ENCODE results near the gene SCUBE3.

The SCUBE3 gene

DNA sequence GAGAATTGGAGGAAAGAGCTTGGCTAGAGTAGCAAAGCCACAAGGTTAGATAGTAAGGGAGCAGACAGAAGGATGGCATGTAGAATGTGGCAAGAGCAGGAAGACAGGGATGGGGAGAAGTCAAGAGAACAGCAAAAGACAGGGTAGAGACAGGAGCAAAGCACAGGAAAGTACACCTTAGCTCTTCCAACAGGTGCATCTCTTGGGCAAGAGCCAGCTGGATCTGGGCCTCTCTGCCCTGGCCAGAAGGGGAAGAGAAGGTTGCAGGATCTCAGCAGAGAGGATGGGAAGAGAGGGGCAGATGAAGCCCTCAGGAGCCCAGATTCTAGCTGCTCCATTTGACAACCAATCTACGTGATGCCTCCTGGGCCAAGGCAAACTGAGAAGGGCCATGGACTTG, 16.7 kb downstream of the SCUBE3 start:
- H3K27me3 ChIP-seq (ENCODE audit: insufficient read depth, low read length) = no peaks in the 10 kb centered on the region
- H3K79me1 ChIP-seq (ENCODE audit: low read length) = no peaks in the 10 kb centered on the region
- H4K12ac ChIP-seq (ENCODE audit: low read depth, low read length) = no peak overlapping the region
- H3K4me2 ChIP-seq (ENCODE audit: low read length) = no peak overlapping the region
- no peak overlapping the region for H2BK120ac ChIP-seq (ENCODE audit: insufficient read depth, low read length, poor library complexity)
- peaks cover 4 to 9% of the 10 kb centered on the region in 2 experiments for H3K36me3 ChIP-seq (ENCODE audit: control insufficient read depth in 1 of 2, insufficient read depth in 2 of 2, low read length in 2 of 2)
- no peak overlapping the region for H3K14ac ChIP-seq (ENCODE audit: low read length)
- H4K8ac ChIP-seq (ENCODE audit: low read depth, low read length) = no peak overlapping the region
- no peak overlapping the region for H4K91ac ChIP-seq (ENCODE audit: low read depth, low read length)
- no peak overlapping the region for H3K18ac ChIP-seq (ENCODE audit: low read length)
- no peak overlapping the region for H2BK12ac ChIP-seq (ENCODE audit: low read length)
- no peak overlapping the region for H3K27ac ChIP-seq (ENCODE audit: low read depth, low read length)
- no CpG with 5 or more reads among the region's 1 CpG for WGBS (ENCODE audit: extremely low coverage, insufficient coverage, insufficient read length)
- no peak overlapping the region for H3K4ac ChIP-seq (ENCODE audit: low read depth, low read length)
- DNase-seq = no peak
- H2AFZ ChIP-seq (ENCODE audit: insufficient read depth, low read length, poor library complexity) = no peak overlapping the region
- no peak overlapping the region for H2BK5ac ChIP-seq (ENCODE audit: low read depth, low read length, poor library complexity)
- H3K9me3 ChIP-seq (ENCODE audit: insufficient read depth, low read depth, low read length) = peaks cover 7% of the 10 kb centered on the region
- H3K9ac ChIP-seq (ENCODE audit: low read length) = no peak overlapping the region
- no peak overlapping the region for H2AK5ac ChIP-seq (ENCODE audit: low read length)
- H3K79me2 ChIP-seq (ENCODE audit: control insufficient read depth, insufficient read depth, low read length, poor library complexity) = no peaks in the 10 kb centered on the region
- H3K23ac ChIP-seq (ENCODE audit: low read length) = no peak overlapping the region
- H3K4me3 ChIP-seq (ENCODE audit: low read depth, low read length) = no peak overlapping the region
- no peaks in the 10 kb centered on the region for H3K4me1 ChIP-seq (ENCODE audit: control insufficient read depth in 1 of 2, insufficient read depth in 2 of 2, low read length in 2 of 2)

GRCh38 chr6:35230950-35231349, 17.2 kb downstream of the SCUBE3 start:
- Histone ChIP-seq H3K23ac (ENCODE audit: low read length) (no peak overlapping the region), H4K91ac (ENCODE audit: low read depth, low read length) (no peak overlapping the region), H2BK12ac (ENCODE audit: low read length) (no peak overlapping the region), H3K36me3 (ENCODE audit: control insufficient read depth in 1 of 2, insufficient read depth in 2 of 2, low read length in 2 of 2) (peaks cover 4 to 9% of the 10 kb centered on the region in 2 experiments), H2BK120ac (ENCODE audit: insufficient read depth, low read length, poor library complexity) (no peak overlapping the region), H2AFZ (ENCODE audit: insufficient read depth, low read length, poor library complexity) (no peak overlapping the region), H3K4me2 (ENCODE audit: low read length) (no peak overlapping the region), H4K12ac (ENCODE audit: low read depth, low read length) (no peak overlapping the region), H3K14ac (ENCODE audit: low read length) (no peak overlapping the region), H3K9ac (ENCODE audit: low read length) (no peak overlapping the region), H3K4me1 (ENCODE audit: control insufficient read depth in 1 of 2, insufficient read depth in 2 of 2, low read length in 2 of 2) (no peaks in the 10 kb centered on the region), H4K8ac (ENCODE audit: low read depth, low read length) (no peak overlapping the region), H2AK5ac (ENCODE audit: low read length) (no peak overlapping the region), H2BK5ac (ENCODE audit: low read depth, low read length, poor library complexity) (no peak overlapping the region), H3K27ac (ENCODE audit: low read depth, low read length) (no peak overlapping the region), H3K79me2 (ENCODE audit: control insufficient read depth, insufficient read depth, low read length, poor library complexity) (no peaks in the 10 kb centered on the region), H3K27me3 (ENCODE audit: insufficient read depth, low read length) (no peaks in the 10 kb centered on the region), H3K79me1 (ENCODE audit: low read length) (no peaks in the 10 kb centered on the region), H3K9me3 (ENCODE audit: insufficient read depth, low read depth, low read length) (peaks cover 7% of the 10 kb centered on the region), H3K4me3 (ENCODE audit: low read depth, low read length) (no peak overlapping the region), H3K18ac (ENCODE audit: low read length) (no peak overlapping the region), H3K4ac (ENCODE audit: low read depth, low read length) (no peak overlapping the region)
- no peak for DNase-seq
- no CpG with 5 or more reads among the region's 1 CpG for WGBS (ENCODE audit: extremely low coverage, insufficient coverage, insufficient read length)

DNA sequence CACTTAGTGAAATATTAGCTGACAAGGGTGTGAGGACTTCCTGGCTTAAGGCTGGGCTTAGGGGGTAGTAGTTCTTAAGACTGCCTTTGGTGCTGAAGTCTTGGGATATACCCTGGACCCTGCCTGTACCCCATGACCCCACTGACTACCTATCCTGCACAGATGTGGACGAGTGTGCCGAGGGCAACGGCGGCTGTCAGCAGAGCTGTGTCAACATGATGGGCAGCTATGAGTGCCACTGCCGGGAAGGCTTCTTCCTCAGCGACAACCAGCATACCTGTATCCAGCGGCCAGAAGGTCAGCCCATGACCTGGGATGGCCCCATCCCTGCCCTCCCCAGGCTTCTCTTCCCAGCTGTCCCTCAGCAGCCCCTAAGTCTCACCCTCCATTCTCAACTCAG, 17.8 kb downstream of the SCUBE3 start:
- H2AK5ac ChIP-seq (ENCODE audit: low read length) = no peak overlapping the region
- H4K91ac ChIP-seq (ENCODE audit: low read depth, low read length) = no peak overlapping the region
- no peaks in the 10 kb centered on the region for H3K27me3 ChIP-seq (ENCODE audit: insufficient read depth, low read length)
- no peaks in the 10 kb centered on the region for H3K4me1 ChIP-seq (ENCODE audit: control insufficient read depth in 1 of 2, insufficient read depth in 2 of 2, low read length in 2 of 2)
- no peak overlapping the region for H4K12ac ChIP-seq (ENCODE audit: low read depth, low read length)
- no peak overlapping the region for H2AFZ ChIP-seq (ENCODE audit: insufficient read depth, low read length, poor library complexity)
- no peaks in the 10 kb centered on the region for H3K79me2 ChIP-seq (ENCODE audit: control insufficient read depth, insufficient read depth, low read length, poor library complexity)
- no peak overlapping the region for H2BK5ac ChIP-seq (ENCODE audit: low read depth, low read length, poor library complexity)
- H3K14ac ChIP-seq (ENCODE audit: low read length) = no peak overlapping the region
- no peak overlapping the region for H3K4ac ChIP-seq (ENCODE audit: low read depth, low read length)
- H3K36me3 ChIP-seq (ENCODE audit: control insufficient read depth in 1 of 2, insufficient read depth in 2 of 2, low read length in 2 of 2) = peaks cover 4 to 9% of the 10 kb centered on the region in 2 experiments
- H3K4me2 ChIP-seq (ENCODE audit: low read length) = no peak overlapping the region
- no peak overlapping the region for H3K9ac ChIP-seq (ENCODE audit: low read length)
- no peak overlapping the region for H3K27ac ChIP-seq (ENCODE audit: low read depth, low read length)
- H2BK120ac ChIP-seq (ENCODE audit: insufficient read depth, low read length, poor library complexity) = no peak overlapping the region
- H3K4me3 ChIP-seq (ENCODE audit: low read depth, low read length) = no peak overlapping the region
- H3K23ac ChIP-seq (ENCODE audit: low read length) = no peak overlapping the region
- no CpG with 5 or more reads among the region's 7 CpGs for WGBS (ENCODE audit: extremely low coverage, insufficient coverage, insufficient read length)
- H4K8ac ChIP-seq (ENCODE audit: low read depth, low read length) = no peak overlapping the region
- H3K79me1 ChIP-seq (ENCODE audit: low read length) = no peaks in the 10 kb centered on the region
- H3K18ac ChIP-seq (ENCODE audit: low read length) = no peak overlapping the region
- peaks cover 7% of the 10 kb centered on the region for H3K9me3 ChIP-seq (ENCODE audit: insufficient read depth, low read depth, low read length)
- H2BK12ac ChIP-seq (ENCODE audit: low read length) = no peak overlapping the region
- DNase-seq = no peak

- H4K12ac ChIP-seq (ENCODE audit: low read depth, low read length) = no peak overlapping the region
- H3K4me1 ChIP-seq (ENCODE audit: control insufficient read depth in 1 of 2, insufficient read depth in 2 of 2, low read length in 2 of 2) = peaks cover 13 to 22% of the 10 kb centered on the region in 2 experiments
- no peaks in the 10 kb centered on the region for H3K79me1 ChIP-seq (ENCODE audit: low read length)
- H3K27ac ChIP-seq (ENCODE audit: low read depth, low read length) = no peak overlapping the region
- no peak overlapping the region for H3K4me2 ChIP-seq (ENCODE audit: low read length)
- no peaks in the 10 kb centered on the region for H3K27me3 ChIP-seq (ENCODE audit: insufficient read depth, low read length)
- H2BK120ac ChIP-seq (ENCODE audit: insufficient read depth, low read length, poor library complexity) = no peak overlapping the region
- H4K91ac ChIP-seq (ENCODE audit: low read depth, low read length) = no peak overlapping the region
- H2AFZ ChIP-seq (ENCODE audit: insufficient read depth, low read length, poor library complexity) = no peak overlapping the region
- H2BK12ac ChIP-seq (ENCODE audit: low read length) = no peak overlapping the region
- H3K14ac ChIP-seq (ENCODE audit: low read length) = no peak overlapping the region
- no peak overlapping the region for H3K23ac ChIP-seq (ENCODE audit: low read length)
- no peak overlapping the region for H3K4ac ChIP-seq (ENCODE audit: low read depth, low read length)
- WGBS (ENCODE audit: extremely low coverage, insufficient coverage, insufficient read length) = no CpG with 5 or more reads among the region's 4 CpGs
- H3K4me3 ChIP-seq (ENCODE audit: low read depth, low read length) = no peak overlapping the region
- H3K9ac ChIP-seq (ENCODE audit: low read length) = no peak overlapping the region
- H3K18ac ChIP-seq (ENCODE audit: low read length) = no peak overlapping the region
- H3K9me3 ChIP-seq (ENCODE audit: insufficient read depth, low read depth, low read length) = peaks cover 7% of the 10 kb centered on the region
- no peaks in the 10 kb centered on the region for H3K79me2 ChIP-seq (ENCODE audit: control insufficient read depth, insufficient read depth, low read length, poor library complexity)
- DNase-seq = no peak
- H4K8ac ChIP-seq (ENCODE audit: low read depth, low read length) = no peak overlapping the region
- H3K36me3 ChIP-seq (ENCODE audit: control insufficient read depth in 1 of 2, insufficient read depth in 2 of 2, low read length in 2 of 2) = peaks cover 3 to 9% of the 10 kb centered on the region in 2 experiments
- no peak overlapping the region for H2BK5ac ChIP-seq (ENCODE audit: low read depth, low read length, poor library complexity)
- no peak overlapping the region for H2AK5ac ChIP-seq (ENCODE audit: low read length)
Measured at GRCh38 chr6:35234901-35235300, 21.1 kb downstream of the SCUBE3 start.

Measured in trophoblast cell (in vitro differentiated cells and primary cell).